Fibroblast of lung (primary cell): Measurements from ENCODE around the gene MICALL1. TPM values are rescaled to one million over a fixed set of nuclear protein-coding genes. Genes with fewer than 3 reads are reported as not detected.

Experiments
- DNase-seq, 2 donors: peaks; one replicate each; pipeline versions ENCODE4 v3.0.0 to v3.0.0-alpha.2; 2010; ENCODE audit warnings: low read depth in 2 of 2
- H2AFZ ChIP-seq: 2 replicates; pipeline ENCODE4 v1.5.1; 2012; ENCODE audit warnings: low read length, control low read depth, inconsistent platforms
- H3K27ac ChIP-seq: 2 replicates; pipeline ENCODE4 v1.5.1; 2011; ENCODE audit warnings: low read length, control low read depth; ENCODE audit not compliant: insufficient read depth
- H3K27me3 ChIP-seq: 2 replicates; pipeline ENCODE4 v1.5.1; 2011; ENCODE audit warnings: mild to moderate bottlenecking, low read length; ENCODE audit not compliant: control insufficient read depth, insufficient read depth
- H3K36me3 ChIP-seq: 2 replicates; pipeline ENCODE4 v1.5.1; 2011; ENCODE audit warnings: low read length; ENCODE audit not compliant: control insufficient read depth, insufficient read depth
- H3K4me1 ChIP-seq: 2 replicates; pipeline ENCODE4 v1.5.1; 2011; ENCODE audit warnings: low read length; ENCODE audit not compliant: control insufficient read depth, insufficient read depth; ENCODE audit errors: extremely low read depth
- H3K4me2 ChIP-seq: 2 replicates; pipeline ENCODE4 v1.5.1; 2011; ENCODE audit warnings: low read length, control low read depth; ENCODE audit not compliant: insufficient read depth; ENCODE audit errors: extremely low read depth
- H3K4me3 ChIP-seq, 4 experiments: fragments of 200-600 bp in 1 of 4; sonication (generic) in 1 of 4; replicated peaks in 1 of 4; 2 replicates each; pipeline ENCODE4 v1.5.1; 2011 to 2016; ENCODE audit warnings: low read length in 4 of 4, low read depth in 3 of 4, mild to moderate bottlenecking in 3 of 4, control low read depth in 2 of 4, inconsistent platforms in 1 of 4, mixed read lengths in 1 of 4; ENCODE audit not compliant: insufficient read depth in 1 of 4; ENCODE audit errors: control extremely low read depth in 1 of 4
- H3K79me2 ChIP-seq: 2 replicates; pipeline ENCODE4 v1.5.1; 2012; ENCODE audit warnings: mild to moderate bottlenecking, low read length, inconsistent platforms; ENCODE audit not compliant: control insufficient read depth, insufficient read depth
- H3K9ac ChIP-seq: 2 replicates; pipeline ENCODE4 v1.5.1; 2011; ENCODE audit warnings: mild to moderate bottlenecking, low read length, control low read depth; ENCODE audit not compliant: insufficient read depth
- H3K9me3 ChIP-seq: 2 replicates; pipeline ENCODE4 v1.5.1; 2012; ENCODE audit warnings: low read depth, low read length; ENCODE audit not compliant: control insufficient read depth, insufficient read depth
- H4K20me1 ChIP-seq: 2 replicates; pipeline ENCODE4 v1.5.1; 2011; ENCODE audit warnings: low read length; ENCODE audit not compliant: control insufficient read depth, insufficient read depth; ENCODE audit errors: extremely low read depth
- CTCF ChIP-seq, 2 donors: IDR thresholded peaks in 1 of 2; conservative IDR thresholded peaks in 1 of 2; 1 replicate in 1 of 2; 2 replicates in 1 of 2; pipeline ENCODE4 v1.5.1; 2011 to 2012; ENCODE audit warnings: low read length in 2 of 2, control low read depth in 1 of 2, inconsistent platforms in 1 of 2, low read depth in 1 of 2, mild to moderate bottlenecking in 1 of 2
- EZH2 ChIP-seq: IDR thresholded peaks from 2 replicates; pipeline ENCODE4 v1.5.1; 2012; ENCODE audit warnings: low read length, control low read depth, mild to moderate bottlenecking; ENCODE audit errors: missing control alignments
- polyA plus RNA-seq, 2 donors: library from polyadenylated mRNA; depleted of rRNA in 1 of 2; stranded (reverse) in 1 of 2; unstranded in 1 of 2; fragments of >200 nt; gene quantifications; 2 replicates each; pipeline ENCODE4 v1.2.1, GENCODE V29; 2011 to 2012; ENCODE audit warnings: missing spikeins in 1 of 2
- total RNA-seq: library from RNA; depleted of rRNA; stranded (reverse); fragments of >200 nt; gene quantifications from 2 replicates; pipeline ENCODE4 v1.2.1, GENCODE V29; 2014

MICALL1 gene
- total and polyA plus RNA-seq, 2 donors (not counting 1 experiment from before 2014, with no cell fraction given): 17.2 to 19.5 TPM

- no peak for DNase-seq
Observed at GRCh38 chr22:37986371-37986770, 80.3 kb downstream of the MICALL1 start.

GRCh38 chr22:37989146-37990045 lies 83.3 kb downstream of the MICALL1 start:
- Histone ChIP-seq H3K27me3 (no peaks in the 10 kb centered on the region), H3K4me3 (no peak overlapping the region), H4K20me1 (no peaks in the 10 kb centered on the region), H3K4me2 (no peak overlapping the region), H2AFZ (no peak overlapping the region), H3K9me3 (no peaks in the 10 kb centered on the region), H3K4me1 (no peaks in the 10 kb centered on the region), H3K36me3 (no peaks in the 10 kb centered on the region), H3K27ac (no peak overlapping the region), H3K79me2 (no peaks in the 10 kb centered on the region), H3K9ac (no peak overlapping the region)
- TF ChIP-seq EZH2: no peak
- no peak for TF ChIP-seq CTCF (conservative IDR thresholded peaks at IDR 0.05 in 1 of 2, IDR thresholded peaks at IDR 0.05 in 1 of 2; ENCODE audit: low read depth in 1 of 2, low read length in 2 of 2)
- no peak for DNase-seq

More at GRCh38 chr22:37986371-37986770, 80.3 kb downstream of the MICALL1 start:
- H3K4me3 ChIP-seq: no peak overlapping the region
- H4K20me1 ChIP-seq: no peaks in the 10 kb centered on the region
- no peaks in the 10 kb centered on the region for H3K9me3 ChIP-seq
- H3K27me3 ChIP-seq: no peaks in the 10 kb centered on the region
- no peak overlapping the region for H3K27ac ChIP-seq
- H3K4me2 ChIP-seq: no peak overlapping the region
- no peaks in the 10 kb centered on the region for H3K36me3 ChIP-seq
- TF ChIP-seq CTCF (conservative IDR thresholded peaks at IDR 0.05 in 1 of 2, IDR thresholded peaks at IDR 0.05 in 1 of 2; ENCODE audit: low read depth in 1 of 2, low read length in 2 of 2) (no peak), EZH2 (no peak)
- H2AFZ ChIP-seq: no peak overlapping the region
- H3K79me2 ChIP-seq: no peaks in the 10 kb centered on the region
- H3K4me1 ChIP-seq: no peaks in the 10 kb centered on the region
- no peak overlapping the region for H3K9ac ChIP-seq

GRCh38 chr22:37990301-37990700 lies 84.2 kb downstream of the MICALL1 start:
- peak in 1 of 2 donors; percentile 5 for DNase-seq
- Histone ChIP-seq H3K4me3 (no peak overlapping the region), H3K4me1 (no peaks in the 10 kb centered on the region), H3K27ac (no peak overlapping the region), H3K27me3 (no peaks in the 10 kb centered on the region), H3K36me3 (no peaks in the 10 kb centered on the region), H4K20me1 (no peaks in the 10 kb centered on the region), H3K9ac (no peak overlapping the region), H3K9me3 (no peaks in the 10 kb centered on the region), H2AFZ (no peak overlapping the region), H3K4me2 (no peak overlapping the region), H3K79me2 (no peaks in the 10 kb centered on the region)
- no peak for TF ChIP-seq CTCF (conservative IDR thresholded peaks at IDR 0.05 in 1 of 2, IDR thresholded peaks at IDR 0.05 in 1 of 2; ENCODE audit: low read depth in 1 of 2, low read length in 2 of 2)
- TF ChIP-seq EZH2: no peak
